ENCODE results near the gene SLC25A13.
"Not testable (repeated sequence)": the region's sequence is repeated elsewhere in the genome, so short reads cannot be mapped to it uniquely, and the experiment has no call there.

Gene SLC25A13

DNA sequence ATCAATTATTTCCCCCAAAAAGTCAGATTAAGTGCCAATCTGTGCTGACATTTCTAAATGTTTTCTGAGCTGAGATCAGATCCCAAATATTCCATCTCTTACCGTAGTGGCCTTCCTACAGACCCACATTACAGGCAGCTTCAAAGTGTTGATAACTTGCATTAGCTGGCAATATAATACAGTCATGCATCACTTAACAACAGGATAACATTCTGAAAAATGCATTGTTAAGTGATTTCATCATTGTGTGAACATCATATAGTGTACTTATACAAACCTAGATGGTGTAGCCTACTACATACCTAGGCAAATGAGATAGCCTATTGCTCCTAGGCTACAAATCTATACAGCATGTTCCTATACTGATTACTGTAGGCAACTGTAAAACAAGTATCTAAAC is 22.4 kb downstream of the SLC25A13 start:
- no peak for DNase-seq (ENCODE audit: low read depth, low spot score)

GRCh38 chr7:96297876-96298275 is 24.0 kb downstream of the SLC25A13 start:
- DNase-seq (ENCODE audit: low read depth, low spot score) = no peak

GRCh38 chr7:96297446-96297845 is 24.5 kb downstream of the SLC25A13 start:
- not testable (repeated sequence) for DNase-seq (ENCODE audit: low read depth, low spot score)

DNA sequence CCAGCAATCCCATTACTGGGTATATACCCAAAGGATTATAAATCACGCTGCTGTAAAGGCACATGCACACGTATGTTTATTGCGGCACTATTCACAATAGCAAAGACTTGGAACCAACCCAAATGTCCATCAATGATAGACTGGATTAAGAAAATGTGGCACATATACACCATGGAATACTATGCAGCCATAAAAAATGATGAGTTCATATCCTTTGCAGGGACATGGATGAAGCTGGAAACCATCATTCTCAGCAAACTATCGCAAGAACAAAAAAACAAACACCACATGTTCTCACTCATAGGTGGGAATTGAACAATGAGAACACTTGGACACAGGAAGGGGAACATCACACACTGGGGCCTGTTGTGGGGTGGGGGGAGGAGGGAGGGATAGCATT is 28.0 kb downstream of the SLC25A13 start:
- DNase-seq (ENCODE audit: low read depth, low spot score) = not testable (repeated sequence)

- DNase-seq (ENCODE audit: low read depth, low spot score) = no peak
These were observed 34.3 kb downstream of the SLC25A13 start for GRCh38 chr7:96287559-96287958.

DNA sequence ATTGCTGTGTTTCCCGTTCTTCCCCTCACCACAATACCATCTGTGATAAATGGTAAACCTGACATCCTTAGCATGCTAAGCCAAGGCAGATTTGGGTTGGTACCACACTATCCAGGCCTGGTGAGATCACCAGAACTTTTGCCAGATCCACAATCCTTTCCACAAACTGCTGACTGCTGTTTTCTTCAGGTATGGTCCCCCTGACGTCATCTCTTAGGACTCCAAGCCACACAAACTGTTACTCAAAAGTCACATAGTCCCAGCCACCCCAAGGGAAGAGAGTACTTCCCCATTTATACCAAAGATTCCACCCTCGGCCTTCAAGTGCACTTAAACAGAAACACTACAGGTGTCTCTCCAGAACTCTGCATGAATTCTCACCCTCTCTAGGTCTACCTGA is 34.8 kb downstream of the SLC25A13 start:
- DNase-seq (ENCODE audit: low read depth, low spot score) = no peak

GRCh38 chr7:96285579-96285978 is 36.3 kb downstream of the SLC25A13 start:
- DNase-seq (ENCODE audit: low read depth, low spot score) = no peak

DNA sequence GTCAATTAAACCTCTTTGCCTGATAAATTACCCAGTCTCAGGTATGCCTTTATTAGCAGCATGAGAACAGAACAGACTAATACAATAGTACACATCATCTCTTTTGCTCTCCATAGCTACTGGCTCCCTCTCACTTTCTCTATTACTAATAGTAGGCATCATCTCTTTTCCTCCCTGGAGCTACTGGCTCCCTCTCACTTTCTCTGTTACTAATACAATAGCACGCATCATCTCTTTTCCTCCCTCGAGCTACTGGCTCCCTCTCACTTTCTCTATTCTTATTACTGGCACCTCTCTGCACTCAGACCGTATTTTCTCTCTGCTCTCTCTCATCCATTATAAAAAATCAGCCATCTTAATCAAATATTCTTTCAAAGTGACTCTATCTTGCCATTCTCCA is 37.1 kb downstream of the SLC25A13 start:
- DNase-seq (ENCODE audit: low read depth, low spot score) = no peak

GRCh38 chr7:96284240-96284639 is 37.7 kb downstream of the SLC25A13 start:
- no peak for DNase-seq (ENCODE audit: low read depth, low spot score)

DNA sequence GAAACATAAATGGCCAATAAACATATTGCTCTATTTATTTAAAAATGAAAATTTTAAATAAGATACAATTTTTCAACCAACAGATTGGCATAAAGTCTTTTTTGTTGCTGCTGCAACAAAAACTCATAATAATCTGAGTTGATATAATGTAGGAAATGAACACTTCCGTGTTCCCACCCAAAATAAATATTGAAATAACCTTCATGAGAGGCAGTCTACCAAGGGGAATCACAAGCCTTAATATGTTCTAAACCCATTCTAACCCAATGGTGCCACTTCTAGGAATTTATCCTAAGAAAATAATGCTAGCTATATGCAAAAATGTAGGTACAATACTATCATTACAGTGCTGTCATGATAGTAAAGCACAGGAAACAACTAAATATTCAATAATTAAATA is 39.1 kb downstream of the SLC25A13 start:
- DNase-seq (ENCODE audit: low read depth, low spot score) = no peak

- DNase-seq (ENCODE audit: low read depth, low spot score) = no peak
These were observed 44.0 kb downstream of the SLC25A13 start for GRCh38 chr7:96277921-96278320.

DNA sequence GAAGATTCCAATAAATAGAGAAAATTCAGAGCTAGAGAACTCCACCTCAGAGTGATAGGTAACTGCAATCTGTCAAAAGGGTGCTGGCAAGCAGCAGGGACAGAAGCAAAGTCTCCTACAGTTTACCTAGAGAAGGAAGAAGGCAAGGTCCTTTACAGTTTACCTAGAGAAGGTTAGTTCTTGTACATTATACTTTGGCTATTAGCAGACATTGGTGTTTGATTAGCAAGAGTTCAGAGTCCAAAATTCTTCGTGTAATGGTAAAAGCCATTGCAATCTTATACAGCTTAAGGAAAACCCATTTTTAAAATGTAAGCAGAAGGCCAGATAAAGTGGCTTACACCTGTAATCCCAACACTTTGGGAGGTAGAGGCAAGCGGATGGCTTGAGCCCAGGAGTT is 45.9 kb downstream of the SLC25A13 start:
- no peak for DNase-seq (ENCODE audit: low read depth, low spot score)

DNA sequence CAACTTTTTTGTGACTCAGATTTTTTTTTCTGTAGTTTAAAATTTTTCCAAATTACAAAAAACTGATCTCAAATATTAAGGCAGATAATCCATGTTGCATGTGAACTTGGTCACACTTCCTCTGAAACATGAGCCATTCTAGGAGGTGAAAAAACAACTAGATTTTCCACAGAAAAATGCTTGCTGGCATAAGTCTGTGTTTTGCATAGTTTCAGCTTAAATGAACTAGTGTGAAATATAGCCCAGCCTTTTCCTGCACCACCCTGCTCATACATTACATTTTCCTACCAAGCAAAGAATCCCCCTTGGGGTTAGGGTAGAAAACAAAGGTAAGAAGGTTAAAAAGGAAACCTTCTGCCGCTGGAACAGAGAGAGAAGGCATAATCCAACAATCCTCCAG is 48.2 kb downstream of the SLC25A13 start:
- DNase-seq (ENCODE audit: low read depth, low spot score) = no peak

DNA sequence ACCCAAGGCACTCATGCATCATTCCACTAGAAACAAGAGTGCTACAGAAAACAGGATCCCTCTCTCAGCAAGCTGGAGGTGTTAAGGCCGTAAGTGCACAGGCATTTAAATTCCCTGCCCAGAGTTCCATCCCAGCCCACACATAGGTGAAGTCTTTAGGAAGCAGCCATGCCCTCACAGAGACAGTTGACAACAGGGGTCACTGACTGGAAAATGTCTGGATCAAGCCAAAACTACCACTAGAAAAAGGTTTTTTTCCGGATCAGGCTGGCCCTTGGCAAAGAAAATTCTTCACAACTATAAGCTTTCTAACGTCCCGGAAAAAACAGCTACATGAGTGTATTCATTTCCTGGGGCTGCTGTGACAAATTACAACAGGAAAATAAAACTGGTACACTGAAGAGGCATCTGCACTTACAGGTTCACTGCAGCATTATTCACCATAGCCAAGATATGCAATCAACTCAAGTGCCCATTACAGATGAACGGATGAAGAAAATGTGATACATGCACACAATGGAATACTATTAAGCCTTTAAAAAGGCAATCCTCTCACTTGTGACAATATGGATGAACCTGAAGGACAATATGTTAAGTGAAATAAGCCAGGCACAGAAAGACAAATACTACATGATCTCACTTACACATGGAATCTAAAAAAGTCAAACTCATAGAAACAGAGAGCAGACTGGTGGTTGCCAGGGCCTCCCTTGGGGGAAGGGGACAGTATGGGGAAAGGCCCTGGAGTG is 52.5 kb downstream of the SLC25A13 start:
- DNase-seq (ENCODE audit: low read depth, low spot score) = no peak

DNA sequence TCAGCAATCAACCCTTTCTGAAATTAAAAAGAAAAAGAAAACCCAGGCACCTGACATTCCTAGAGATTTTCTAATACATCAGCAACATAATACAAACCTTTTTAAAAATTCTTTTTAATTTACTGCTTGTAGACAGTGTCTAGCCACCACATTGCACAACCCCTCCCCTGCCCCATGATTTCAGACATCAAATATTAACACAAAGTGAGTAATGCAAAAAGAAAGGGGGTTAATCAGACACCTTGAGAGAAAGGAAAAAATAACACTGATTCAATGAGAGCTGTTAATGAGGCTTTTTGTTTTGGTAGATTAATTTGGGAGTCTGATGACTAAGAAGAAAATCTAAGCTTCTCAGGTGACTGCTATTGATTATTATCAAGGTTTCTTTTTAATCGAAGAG is 55.3 kb downstream of the SLC25A13 start:
- DNase-seq (ENCODE audit: low read depth, low spot score) = no peak

DNA sequence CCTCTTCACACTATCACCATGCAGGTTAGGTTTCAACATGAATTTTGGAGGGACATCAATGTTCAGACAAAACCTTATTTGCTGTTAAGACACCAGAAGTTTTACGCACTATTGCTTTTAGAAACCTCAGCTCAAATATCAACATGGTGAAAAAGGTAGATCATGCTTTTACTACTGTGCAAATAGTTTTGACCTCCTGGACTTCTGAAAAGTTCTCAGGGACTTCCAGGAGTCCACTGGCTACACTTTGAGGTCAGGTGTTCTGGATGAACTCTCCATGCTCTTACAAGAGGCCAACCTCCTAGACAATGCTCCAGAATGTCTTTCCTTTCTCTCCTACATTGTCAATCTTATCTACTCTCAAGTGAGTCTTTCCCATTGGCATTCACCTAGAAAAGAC is 55.9 kb downstream of the SLC25A13 start:
- no peak for DNase-seq (ENCODE audit: low read depth, low spot score)

- no peak for DNase-seq (ENCODE audit: low read depth, low spot score)
These were observed 67.9 kb downstream of the SLC25A13 start for GRCh38 chr7:96253964-96254363.

DNA sequence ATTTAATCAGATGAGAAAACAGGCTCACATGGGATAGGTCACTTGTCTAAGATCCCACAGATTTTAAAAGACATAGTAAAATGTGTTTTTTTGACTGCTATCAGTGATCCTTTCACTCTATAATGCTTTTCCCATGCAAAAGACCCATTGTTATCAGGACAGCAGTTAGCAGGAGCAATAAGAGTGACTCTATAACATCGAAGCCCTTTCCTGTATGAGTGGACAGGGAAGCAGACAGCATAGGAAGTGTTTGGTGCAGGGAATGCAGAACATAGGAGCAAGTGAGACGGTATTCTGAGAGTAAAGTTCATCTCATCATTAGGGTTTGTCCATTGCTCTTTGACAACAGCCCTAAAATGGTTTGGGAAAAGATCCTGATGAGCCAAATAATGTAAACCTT is 68.5 kb downstream of the SLC25A13 start:
- DNase-seq (ENCODE audit: low read depth, low spot score) = no peak

DNA sequence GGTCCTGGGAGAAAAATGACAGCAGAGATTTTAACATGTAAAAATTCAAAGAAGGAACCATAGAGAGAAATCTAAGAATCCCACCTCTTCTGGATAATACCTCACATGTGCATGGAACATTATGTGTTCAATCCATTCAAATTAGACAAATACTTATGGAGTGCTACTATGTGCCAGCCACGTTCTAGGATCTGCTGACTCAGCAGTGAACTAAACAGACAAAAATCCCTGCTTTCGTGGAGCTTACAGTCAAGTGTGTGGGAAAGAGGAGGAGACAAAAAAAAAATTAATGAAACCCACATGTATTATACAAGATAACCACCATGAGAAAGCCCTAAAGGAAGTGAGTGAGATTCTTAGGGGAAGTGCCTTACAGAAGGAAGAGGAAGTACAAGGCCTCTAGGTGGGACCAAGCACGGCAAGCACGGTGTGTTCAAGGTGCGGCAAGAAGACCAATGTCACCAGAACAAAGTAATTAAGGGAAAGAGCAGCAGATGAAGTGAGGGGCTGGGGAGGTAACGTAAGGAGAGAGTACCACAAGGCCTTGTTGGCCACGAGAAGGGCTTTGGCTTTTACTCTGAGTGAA is 71.0 kb downstream of the SLC25A13 start:
- no peak for DNase-seq (ENCODE audit: low read depth, low spot score)

GRCh38 chr7:96248405-96248804 is 73.5 kb downstream of the SLC25A13 start:
- DNase-seq (ENCODE audit: low read depth, low spot score) = no peak

GRCh38 chr7:96246919-96247318 is 75.0 kb downstream of the SLC25A13 start:
- DNase-seq (ENCODE audit: low read depth, low spot score) = no peak

- DNase-seq (ENCODE audit: low read depth, low spot score) = no peak
These were observed 77.0 kb downstream of the SLC25A13 start for GRCh38 chr7:96244992-96245292.

GRCh38 chr7:96244244-96244991 is 77.5 kb downstream of the SLC25A13 start:
- DNase-seq (ENCODE audit: low read depth, low spot score) = no peak
